ENCODE measurements around the gene CREB5. TPM values are rescaled to one million over a fixed set of nuclear protein-coding genes. Genes with fewer than 3 reads are reported as not detected.

CREB5 gene
- total RNA-seq, 4 donors from 2014 or later, result 0.90 to 10.1 (median 4.9) TPM

DNA sequence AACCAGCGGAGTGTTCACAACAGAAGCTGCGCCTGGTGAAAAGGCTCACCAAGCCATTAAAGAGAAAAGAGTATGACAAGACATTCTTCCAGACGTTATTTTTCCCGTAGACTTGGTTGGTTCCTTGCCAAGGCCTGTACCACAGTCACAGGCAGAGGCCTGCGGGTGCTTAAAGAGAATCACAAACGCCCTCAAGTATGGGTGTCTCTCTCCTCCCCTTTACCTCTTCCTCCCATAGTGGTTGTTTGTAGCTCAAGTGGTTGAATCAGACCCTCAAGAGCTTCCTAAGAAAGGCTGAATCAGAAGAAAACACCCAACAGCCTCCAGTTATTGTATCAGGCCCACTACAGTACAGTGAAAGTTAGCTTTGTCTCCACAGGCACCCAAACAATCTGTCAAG is 169.0 kb downstream of the CREB5 start:
- no peaks in the 10 kb centered on the region for H3K9me3 ChIP-seq
- intact Hi-C loops (cut with DNase I; ENCODE audit: low total_unique reads), result no loop called here
- no peaks in the 10 kb centered on the region for H3K4me1 ChIP-seq
- DNase-seq, result no peak
- H3K27me3 ChIP-seq, result no peaks in the 10 kb centered on the region
- in situ Hi-C loops (cut with MboI; ENCODE audit: low sequenced_read_pairs in 4 of 4), result no loop called here
- no peak overlapping the region for H3K4me3 ChIP-seq
- TF ChIP-seq, protein P1, sequence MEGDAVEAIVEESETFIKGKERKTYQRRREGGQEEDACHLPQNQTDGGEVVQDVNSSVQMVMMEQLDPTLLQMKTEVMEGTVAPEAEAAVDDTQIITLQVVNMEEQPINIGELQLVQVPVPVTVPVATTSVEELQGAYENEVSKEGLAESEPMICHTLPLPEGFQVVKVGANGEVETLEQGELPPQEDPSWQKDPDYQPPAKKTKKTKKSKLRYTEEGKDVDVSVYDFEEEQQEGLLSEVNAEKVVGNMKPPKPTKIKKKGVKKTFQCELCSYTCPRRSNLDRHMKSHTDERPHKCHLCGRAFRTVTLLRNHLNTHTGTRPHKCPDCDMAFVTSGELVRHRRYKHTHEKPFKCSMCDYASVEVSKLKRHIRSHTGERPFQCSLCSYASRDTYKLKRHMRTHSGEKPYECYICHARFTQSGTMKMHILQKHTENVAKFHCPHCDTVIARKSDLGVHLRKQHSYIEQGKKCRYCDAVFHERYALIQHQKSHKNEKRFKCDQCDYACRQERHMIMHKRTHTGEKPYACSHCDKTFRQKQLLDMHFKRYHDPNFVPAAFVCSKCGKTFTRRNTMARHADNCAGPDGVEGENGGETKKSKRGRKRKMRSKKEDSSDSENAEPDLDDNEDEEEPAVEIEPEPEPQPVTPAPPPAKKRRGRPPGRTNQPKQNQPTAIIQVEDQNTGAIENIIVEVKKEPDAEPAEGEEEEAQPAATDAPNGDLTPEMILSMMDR (IDR thresholded peaks at IDR 0.05 in 4 of 5, conservative IDR thresholded peaks at IDR 0.05 in 1 of 5), result no peak
- TF ChIP-seq POLR2A (IDR thresholded peaks at IDR 0.05), result no peak
- no peak for ATAC-seq
- no peak overlapping the region for H3K27ac ChIP-seq
- H3K36me3 ChIP-seq, result no peaks in the 10 kb centered on the region

DNA sequence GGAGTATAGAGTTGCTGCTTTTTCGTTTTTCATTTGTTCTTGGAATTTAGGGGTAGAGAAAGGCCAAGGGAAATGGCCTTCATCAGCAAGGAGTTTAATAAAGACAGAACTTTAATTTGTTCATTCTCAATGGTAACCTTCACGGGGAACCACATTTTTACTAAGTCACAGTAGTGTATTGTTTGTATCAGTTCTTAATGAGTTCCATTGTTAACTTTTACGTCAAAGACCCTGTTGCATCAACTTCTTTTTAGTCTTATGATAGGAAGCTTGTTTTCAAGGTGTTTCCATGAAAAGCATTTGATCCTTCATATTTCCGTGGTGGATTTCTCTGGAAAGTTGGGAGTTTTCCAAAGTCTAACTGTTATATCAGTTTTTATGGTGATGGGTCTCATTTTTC is 169.9 kb downstream of the CREB5 start:
- H3K36me3 ChIP-seq, result no peaks in the 10 kb centered on the region
- no peak overlapping the region for H3K4me3 ChIP-seq
- TF ChIP-seq, protein P1 (IDR thresholded peaks at IDR 0.05 in 4 of 5, conservative IDR thresholded peaks at IDR 0.05 in 1 of 5), result no peak
- TF ChIP-seq POLR2A (IDR thresholded peaks at IDR 0.05), result no peak
- intact Hi-C loops (cut with DNase I; ENCODE audit: low total_unique reads) (no loop called here), in situ Hi-C loops (cut with MboI; ENCODE audit: low sequenced_read_pairs in 4 of 4) (no loop called here)
- H3K27ac ChIP-seq, result no peak overlapping the region
- no peak for ATAC-seq
- H3K4me1 ChIP-seq, result no peaks in the 10 kb centered on the region
- no peaks in the 10 kb centered on the region for H3K9me3 ChIP-seq
- H3K27me3 ChIP-seq, result no peaks in the 10 kb centered on the region
- DNase-seq, result no peak

DNA sequence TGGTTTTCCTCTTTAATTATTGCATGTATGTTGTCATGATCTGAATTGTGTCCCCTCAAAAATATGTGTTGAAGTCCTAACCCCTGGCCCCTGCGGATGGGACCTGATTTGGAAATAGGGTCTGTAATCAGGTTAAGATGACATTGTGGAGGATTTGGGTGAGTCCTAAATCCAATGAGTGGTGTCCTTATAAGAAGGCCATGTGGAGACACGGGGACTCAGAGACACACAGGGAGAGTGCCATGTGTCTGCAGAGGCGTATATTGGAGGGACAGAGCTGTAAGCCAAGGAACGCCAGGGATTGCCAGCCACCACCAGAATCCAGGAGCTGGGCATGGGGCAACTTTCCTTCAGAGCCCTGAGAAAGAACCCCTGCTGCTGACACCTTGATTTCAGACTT is 171.9 kb downstream of the CREB5 start:
- Histone ChIP-seq H3K27ac (no peak overlapping the region), H3K36me3 (no peaks in the 10 kb centered on the region), H3K9me3 (no peaks in the 10 kb centered on the region), H3K4me1 (no peaks in the 10 kb centered on the region), H3K4me3 (no peak overlapping the region), H3K27me3 (no peaks in the 10 kb centered on the region)
- in situ Hi-C loops (cut with MboI; ENCODE audit: low sequenced_read_pairs in 4 of 4) (no loop called here), intact Hi-C loops (cut with DNase I; ENCODE audit: low total_unique reads) (no loop called here)
- TF ChIP-seq, protein P1 (IDR thresholded peaks at IDR 0.05 in 4 of 5, conservative IDR thresholded peaks at IDR 0.05 in 1 of 5), result no peak
- TF ChIP-seq POLR2A (IDR thresholded peaks at IDR 0.05), result no peak
- DNase-seq (no peak), ATAC-seq (no peak)

DNA sequence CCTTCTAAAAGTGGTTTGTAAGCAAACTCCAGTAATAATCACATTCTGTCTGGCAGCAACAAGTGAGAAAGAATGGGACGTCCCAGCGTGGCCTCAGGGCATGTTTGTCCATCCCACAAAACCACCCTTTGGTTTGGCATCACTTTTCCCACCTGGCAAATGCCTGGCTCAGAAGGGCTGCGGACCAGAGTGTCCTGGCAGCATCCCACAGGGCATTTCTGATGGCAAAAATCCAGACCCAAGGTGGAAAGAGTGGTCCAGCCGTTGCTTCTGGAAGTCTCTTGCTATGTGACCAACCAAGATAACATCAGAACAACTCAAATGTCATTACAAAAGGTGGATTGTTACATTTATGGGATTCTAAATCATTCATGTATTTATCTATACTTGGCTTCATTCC is 174.4 kb downstream of the CREB5 start:
- DNase-seq, result no peak
- in situ Hi-C loops (cut with MboI; ENCODE audit: low sequenced_read_pairs in 4 of 4), result no loop called here
- no peak overlapping the region for H3K27ac ChIP-seq

DNA sequence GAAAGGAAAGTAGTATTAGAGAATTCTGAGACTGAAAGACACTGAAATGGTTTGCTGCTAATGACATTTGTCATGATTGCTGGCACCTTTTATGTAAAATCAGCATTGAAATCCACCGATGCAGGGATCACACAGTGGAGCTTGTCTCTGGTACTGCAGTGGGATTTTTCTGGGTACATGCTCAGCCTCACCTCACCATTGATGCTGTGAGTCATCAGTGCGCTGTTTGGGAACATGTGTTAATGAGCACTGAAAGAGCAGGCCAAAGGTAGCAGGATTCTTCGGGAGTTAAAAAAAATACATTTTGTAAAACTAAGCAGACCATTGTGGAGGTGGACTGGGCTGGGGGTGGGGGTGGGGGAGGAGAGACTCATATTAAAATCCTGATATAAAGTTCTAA is 174.9 kb downstream of the CREB5 start:
- intact Hi-C loops (cut with DNase I; ENCODE audit: low total_unique reads), result no loop called here

More for the DNA sequence above, 174.4 kb downstream of the CREB5 start:
- ATAC-seq, result no peak
- no peak overlapping the region for H3K4me3 ChIP-seq
- H3K9me3 ChIP-seq, result no peaks in the 10 kb centered on the region
- intact Hi-C loops (cut with DNase I; ENCODE audit: low total_unique reads), result no loop called here
- TF ChIP-seq, protein P1 (IDR thresholded peaks at IDR 0.05 in 4 of 5, conservative IDR thresholded peaks at IDR 0.05 in 1 of 5), result no peak
- no peak for TF ChIP-seq POLR2A (IDR thresholded peaks at IDR 0.05)
- no peaks in the 10 kb centered on the region for H3K4me1 ChIP-seq
- H3K27me3 ChIP-seq, result no peaks in the 10 kb centered on the region
- H3K36me3 ChIP-seq, result no peaks in the 10 kb centered on the region

More for the DNA sequence above, 174.9 kb downstream of the CREB5 start:
- Histone ChIP-seq H3K27me3 (no peaks in the 10 kb centered on the region), H3K27ac (no peak overlapping the region), H3K36me3 (no peaks in the 10 kb centered on the region), H3K4me3 (no peak overlapping the region), H3K9me3 (no peaks in the 10 kb centered on the region), H3K4me1 (no peaks in the 10 kb centered on the region)
- in situ Hi-C loops (cut with MboI; ENCODE audit: low sequenced_read_pairs in 4 of 4), result no loop called here
- DNase-seq, result no peak
- TF ChIP-seq POLR2A (IDR thresholded peaks at IDR 0.05), result no peak
- TF ChIP-seq, protein P1 (IDR thresholded peaks at IDR 0.05 in 4 of 5, conservative IDR thresholded peaks at IDR 0.05 in 1 of 5), result no peak
- ATAC-seq, result no peak

Data from gastrocnemius medialis (tissue), 4 donors.